Neural progenitor cell (in vitro differentiated cells): ENCODE measurements around the gene ATF7IP.

Experiments
- CTCF ChIP-seq: fragments of 200-600 bp; sonication (generic); IDR thresholded peaks from 2 replicates; pipeline ENCODE4 v1.5.1; 2017; ENCODE audit warnings: antibody characterized with exemption, mild to moderate bottlenecking
- EZH2 ChIP-seq: fragments of 200-600 bp; sonication (generic); IDR thresholded peaks from 2 replicates; pipeline ENCODE4 v1.6.1; 2017; ENCODE audit warnings: antibody characterized with exemption, mild to moderate bottlenecking, moderate library complexity
- EZH2phosphoT487 ChIP-seq: fragments of 200-600 bp; sonication (generic); IDR thresholded peaks from 2 replicates; pipeline ENCODE4 v1.6.1; 2017; ENCODE audit warnings: antibody characterized with exemption

DNA sequence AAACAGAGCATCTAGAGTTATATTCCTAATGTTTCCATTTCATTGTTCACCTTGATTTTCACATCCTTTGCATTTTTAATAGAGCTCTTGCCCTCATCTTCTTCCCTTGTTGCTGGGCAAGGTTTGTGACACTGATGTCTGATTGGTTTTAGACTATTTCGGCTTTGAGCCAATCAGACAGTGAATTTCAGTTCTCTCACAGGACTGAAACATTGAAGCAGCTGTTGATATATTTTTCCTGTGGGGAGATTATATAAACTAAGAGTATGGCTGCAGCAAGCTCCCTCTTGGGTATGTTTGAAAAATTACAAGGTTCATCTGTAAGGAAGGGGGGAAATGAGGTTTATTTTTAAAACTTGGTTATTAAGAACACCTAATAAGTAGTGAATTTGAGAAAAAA is 51.2 kb downstream of the ATF7IP start:
- TF ChIP-seq CTCF: no peak
- TF ChIP-seq EZH2: no peak
- TF ChIP-seq EZH2phosphoT487: no peak
